CD14-positive monocyte (primary cell): ENCODE measurements around the gene FAM200B. TPM values are rescaled to one million over a fixed set of nuclear protein-coding genes. Genes with fewer than 3 reads are reported as not detected.

ENCODE experiments used
- DNase-seq, 3 donors: peaks; one replicate each; pipeline ENCODE4 v3.0.0-alpha.2; 2011 to 2022
- H2AFZ ChIP-seq: 2 replicates; pipeline ENCODE4 v1.6.0; 2012; ENCODE audit warnings: mild to moderate bottlenecking, low read depth, low read length, inconsistent platforms; ENCODE audit not compliant: insufficient read depth, poor library complexity, severe bottlenecking
- H3K27ac ChIP-seq, 2 donors: 1 replicate in 1 of 2; 2 replicates in 1 of 2; pipeline ENCODE4 v1.5.1; 2012 to 2013; ENCODE audit warnings: low read length in 2 of 2, control low read depth in 1 of 2, inconsistent platforms in 1 of 2, low read depth in 1 of 2, mild to moderate bottlenecking in 1 of 2
- H3K27me3 ChIP-seq, 2 donors: one replicate each; pipeline versions ENCODE4 v1.6.0 to v1.6.1; 2011 to 2013; ENCODE audit warnings: low read length in 2 of 2; ENCODE audit not compliant: control insufficient read depth in 2 of 2, insufficient read depth in 2 of 2
- H3K36me3 ChIP-seq, 2 donors: replicated peaks in 1 of 2; 1 replicate in 1 of 2; 2 replicates in 1 of 2; pipeline versions ENCODE4 v1.5.1 to v1.6.1; 2012 to 2013; ENCODE audit warnings: low read length in 2 of 2, control low read depth in 1 of 2, inconsistent platforms in 1 of 2, mild to moderate bottlenecking in 1 of 2; ENCODE audit not compliant: insufficient read depth in 2 of 2, control insufficient read depth in 1 of 2
- H3K4me1 ChIP-seq, 2 donors: 1 replicate in 1 of 2; 2 replicates in 1 of 2; pipeline versions ENCODE4 v1.5.1 to v1.6.1; 2012 to 2013; ENCODE audit warnings: low read length in 2 of 2, control low read depth in 1 of 2, inconsistent platforms in 1 of 2, mild to moderate bottlenecking in 1 of 2, moderate library complexity in 1 of 2; ENCODE audit not compliant: insufficient read depth in 2 of 2, control insufficient read depth in 1 of 2
- H3K4me2 ChIP-seq: replicated peaks from 2 replicates; pipeline ENCODE3; 2012; ENCODE audit warnings: low read length, moderate library complexity, mild to moderate bottlenecking; ENCODE audit not compliant: poor library complexity, severe bottlenecking; ENCODE audit errors: extremely low read depth
- H3K4me3 ChIP-seq, 3 experiments: fragments of 200-600 bp in 1 of 3; sonication (generic) in 1 of 3; replicated peaks in 1 of 3; 1 replicate in 2 of 3; 2 replicates in 1 of 3; pipeline ENCODE4 v1.5.1; 2011 to 2013; ENCODE audit warnings: low read length in 3 of 3, mild to moderate bottlenecking in 3 of 3, control low read depth in 2 of 3, low read depth in 2 of 3, inconsistent platforms in 1 of 3, moderate library complexity in 1 of 3
- H3K79me2 ChIP-seq: 2 replicates; pipeline ENCODE4 v1.6.0; 2012; ENCODE audit warnings: mild to moderate bottlenecking, control low read depth, inconsistent platforms, low read length, moderate library complexity; ENCODE audit not compliant: insufficient read depth
- H3K9ac ChIP-seq: 2 replicates; pipeline ENCODE4 v1.6.0; 2017; ENCODE audit warnings: low read length, mild to moderate bottlenecking; ENCODE audit not compliant: insufficient read depth, poor library complexity, severe bottlenecking
- H3K9me3 ChIP-seq, 2 donors: replicated peaks in 1 of 2; 1 replicate in 1 of 2; 2 replicates in 1 of 2; pipeline versions ENCODE4 v1.5.1 to v1.6.1; 2012 to 2013; ENCODE audit warnings: low read length in 2 of 2, control low read depth in 1 of 2; ENCODE audit not compliant: control insufficient read depth in 1 of 2, insufficient read depth in 1 of 2
- H4K20me1 ChIP-seq: 2 replicates; pipeline ENCODE4 v1.6.0; 2012; ENCODE audit warnings: mild to moderate bottlenecking, low read length, control low read depth, moderate library complexity; ENCODE audit not compliant: insufficient read depth
- H3K27ac Mint-ChIP-seq, 7 donors: one replicate each; pipeline ENCODE4 v1.8.0; 2020; ENCODE audit warnings: mild to moderate bottlenecking in 7 of 7, mixed read lengths in 7 of 7, moderate library complexity in 6 of 7, inconsistent platforms in 2 of 7
- H3K27me3 Mint-ChIP-seq, 3 donors: one replicate each; pipeline ENCODE4 v1.8.0; 2021 to 2022; ENCODE audit warnings: low read depth in 3 of 3, mild to moderate bottlenecking in 3 of 3, mixed read lengths in 3 of 3, moderate library complexity in 3 of 3, inconsistent platforms in 1 of 3
- H3K36me3 Mint-ChIP-seq, 2 donors: one replicate each; pipeline ENCODE4 v1.8.0; 2020; ENCODE audit warnings: mixed read lengths in 2 of 2, inconsistent platforms in 1 of 2, mild to moderate bottlenecking in 1 of 2
- H3K4me1 Mint-ChIP-seq: one replicate; pipeline ENCODE4 v1.8.0; 2020; ENCODE audit warnings: mild to moderate bottlenecking, mixed read lengths
- H3K4me3 Mint-ChIP-seq, 2 donors: one replicate each; pipeline ENCODE4 v1.8.0; 2020; ENCODE audit warnings: mild to moderate bottlenecking in 2 of 2, mixed read lengths in 2 of 2, moderate library complexity in 1 of 2
- H3K9me3 Mint-ChIP-seq, 7 donors: one replicate each; pipeline ENCODE4 v1.8.0; 2020 to 2022; ENCODE audit warnings: mixed read lengths in 7 of 7, mild to moderate bottlenecking in 6 of 7, moderate library complexity in 6 of 7, inconsistent platforms in 2 of 7
- WGBS: methylation state at CpG from one replicate; pipeline ENCODE4 v1.1.5; 2013; ENCODE audit warnings: missing lambda C conversion rate; ENCODE audit not compliant: insufficient coverage; 5-methylcytosine and 5-hydroxymethylcytosine counted together
- intact Hi-C, 2 donors: fragments of 100-400 bp; cut with micrococcal nuclease; formaldehyde crosslinking; loops; one replicate each; pipeline versions ENCODE4 v1.15.0 to v1.15.1; 2023
- polyA minus RNA-seq: library from RNA; depleted of rRNA, polyadenylated mRNA; stranded (reverse); fragments of >200 nt; gene quantifications from 2 replicates; pipeline ENCODE4 v1.2.3, GENCODE V29; 2012
- polyA plus RNA-seq, 3 donors: library from polyadenylated mRNA; depleted of rRNA in 1 of 3; unstranded in 2 of 3; stranded (reverse) in 1 of 3; fragments of 300-500 nt in 2 of 3; fragments of >200 nt in 1 of 3; fragmentation: Illumina TruSeq in 2 of 3; gene quantifications; 1 replicate in 2 of 3; 2 replicates in 1 of 3; pipeline ENCODE4 v1.2.3, GENCODE V29; 2012 to 2021
- total RNA-seq, 12 experiments: library from RNA in 1 of 12; stranded (reverse) in 1 of 12; fragments of 120-200 nt in 1 of 12; gene quantifications; one replicate each; pipeline ENCODE4 v1.2.4 and lab custom pipeline; 2013 to 2026; ENCODE audit warnings: mixed read lengths in 6 of 12, inconsistent platforms in 1 of 12
- TF ChIP-seq, protein P1 (sequence below): fragments of 200-600 bp; IDR thresholded peaks from one replicate; pipeline ENCODE4 v1.8.0; 2022; ENCODE audit warnings: antibody characterized with exemption, mild to moderate bottlenecking

FAM200B gene
- total RNA-seq (2013): 127 TPM
- 100 to 1,000 TPM in 2 of 3 donors, 10 to 100 TPM in 1; 65.7 to 169 (median 151) TPM for polyA plus RNA-seq
- 18.1 and 20.9 TPM in 2 replicates for polyA minus RNA-seq
- total RNA-seq (lab: John Stamatoyannopoulos, UW): 0.92 to 13.9 (median 7.6) reads per million in 11 experiments

DNA sequence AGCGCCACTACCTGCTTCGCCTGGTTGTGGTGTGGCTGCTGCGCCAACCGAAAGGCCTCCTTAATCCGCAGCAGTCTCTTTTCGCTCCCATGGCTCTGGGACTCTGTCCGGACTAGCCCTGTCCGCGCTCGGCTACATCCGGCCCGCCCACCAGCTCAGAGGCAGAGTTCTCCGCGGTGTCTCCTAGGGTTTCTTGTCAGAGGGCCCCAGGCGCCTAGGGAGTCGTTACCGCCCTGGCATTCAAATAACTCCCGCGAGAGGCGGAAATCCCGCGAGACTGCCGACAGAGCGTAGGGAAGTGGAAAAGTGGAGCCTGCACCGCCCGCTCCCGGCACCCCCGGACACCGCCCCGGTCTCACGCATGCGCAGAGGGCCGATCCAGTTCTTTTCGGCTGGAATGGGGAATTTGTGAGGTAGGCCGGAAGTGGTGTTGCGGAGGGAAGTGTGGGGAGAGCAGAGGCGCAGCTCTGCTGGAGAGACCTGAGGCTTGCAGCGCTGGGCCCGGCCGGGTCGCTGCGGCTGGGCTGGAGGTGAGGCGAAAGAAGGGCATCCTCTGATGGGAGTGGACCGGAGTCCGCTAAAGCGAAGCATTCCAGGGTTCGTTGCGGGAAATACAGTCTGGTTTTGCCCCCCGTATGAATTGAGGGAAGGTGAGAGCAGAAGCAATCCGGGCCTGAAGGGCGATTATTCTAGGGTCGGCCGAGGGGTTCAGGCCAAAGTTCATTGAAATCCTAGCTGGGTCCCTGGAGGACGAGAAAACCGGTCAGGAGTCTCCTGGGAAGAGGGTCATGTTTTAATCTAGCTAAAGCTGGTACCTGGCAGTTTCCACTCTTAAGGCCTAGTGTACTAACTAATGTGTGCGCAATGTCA is at the start of gene FAM200B:
TSS of gene FAM200B (plus strand) at position 456 of the 870 bp plus-strand sequence. CDS start 5,151 bp downstream, outside the sequence.
- H3K4me1 Mint-ChIP-seq: peaks cover 68% of the 10 kb centered on the region
- Histone ChIP-seq H3K27ac (peak within 1 kb of the TSS; percentile 90 to 93), H3K79me2 (peaks cover 100% of the 10 kb centered on the region), H3K36me3 (peaks cover 7 to 15% of the 10 kb centered on the region in 2 donors), H3K4me3 (peak within 1 kb of the TSS; percentile 61 to 96 (median 91)), H3K9ac (peak within 1 kb of the TSS; percentile 78), H2AFZ (peak within 1 kb of the TSS; percentile 89), H3K27me3 (no peaks in the 10 kb centered on the region), H4K20me1 (no peaks in the 10 kb centered on the region), H3K9me3 (no peaks in the 10 kb centered on the region), H3K4me1 (peaks cover 63 to 88% of the 10 kb centered on the region in 2 donors), H3K4me2 (peak within 1 kb of the TSS; percentile 92)
- H3K27me3 Mint-ChIP-seq: no peaks in the 10 kb centered on the region
- TF ChIP-seq, protein P1, sequence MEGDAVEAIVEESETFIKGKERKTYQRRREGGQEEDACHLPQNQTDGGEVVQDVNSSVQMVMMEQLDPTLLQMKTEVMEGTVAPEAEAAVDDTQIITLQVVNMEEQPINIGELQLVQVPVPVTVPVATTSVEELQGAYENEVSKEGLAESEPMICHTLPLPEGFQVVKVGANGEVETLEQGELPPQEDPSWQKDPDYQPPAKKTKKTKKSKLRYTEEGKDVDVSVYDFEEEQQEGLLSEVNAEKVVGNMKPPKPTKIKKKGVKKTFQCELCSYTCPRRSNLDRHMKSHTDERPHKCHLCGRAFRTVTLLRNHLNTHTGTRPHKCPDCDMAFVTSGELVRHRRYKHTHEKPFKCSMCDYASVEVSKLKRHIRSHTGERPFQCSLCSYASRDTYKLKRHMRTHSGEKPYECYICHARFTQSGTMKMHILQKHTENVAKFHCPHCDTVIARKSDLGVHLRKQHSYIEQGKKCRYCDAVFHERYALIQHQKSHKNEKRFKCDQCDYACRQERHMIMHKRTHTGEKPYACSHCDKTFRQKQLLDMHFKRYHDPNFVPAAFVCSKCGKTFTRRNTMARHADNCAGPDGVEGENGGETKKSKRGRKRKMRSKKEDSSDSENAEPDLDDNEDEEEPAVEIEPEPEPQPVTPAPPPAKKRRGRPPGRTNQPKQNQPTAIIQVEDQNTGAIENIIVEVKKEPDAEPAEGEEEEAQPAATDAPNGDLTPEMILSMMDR: no peak
- peak within 1 kb of the TSS; percentile 97 to 99 for H3K4me3 Mint-ChIP-seq
- DNase-seq: peak; percentile 94 to 95 (median 94)
- peaks cover 12 to 21% of the 10 kb centered on the region in 2 donors for H3K36me3 Mint-ChIP-seq
- intact Hi-C loops: loop anchor here in 1 of 2 donors (5.0 kb wide), 1 partner anchor 34 kb away; no protein-coding TSS in a partner anchor
- peak within 1 kb of the TSS; percentile 94 to 98 (median 96) for H3K27ac Mint-ChIP-seq
- under 1% methylated on average over 54 of the region's 56 CpGs for WGBS
- peaks cover 0 to 2% (median 0%) of the 10 kb centered on the region in 7 donors for H3K9me3 Mint-ChIP-seq

DNA sequence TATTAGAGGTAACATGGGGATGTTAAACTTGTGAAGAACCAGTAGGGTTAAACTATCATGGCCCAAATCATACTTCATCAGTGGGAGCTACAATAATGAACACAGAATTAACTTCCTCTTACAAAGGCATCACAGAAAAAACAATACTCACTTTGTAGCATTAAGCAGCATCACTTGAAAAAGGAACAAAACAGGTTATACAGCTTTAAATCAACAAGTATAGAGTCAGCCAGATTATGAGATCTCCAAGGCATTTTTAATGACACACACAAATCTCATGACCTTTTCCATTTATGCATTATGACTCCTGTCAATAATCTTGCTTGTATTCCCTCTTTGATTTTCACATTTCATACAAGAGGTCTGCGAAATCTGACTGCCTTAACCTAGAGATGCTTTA is 44.8 kb upstream of the FAM200B start:
- H3K27ac ChIP-seq: peak overlapping the region in 1 of 2 donors; percentile 46
- H3K4me3 ChIP-seq: no peak overlapping the region
- Mint-ChIP-seq H3K27ac (peak overlapping the region in 3 of 7 donors; percentile 14 to 49 (median 22)), H3K9me3 (no peaks in the 10 kb centered on the region), H3K27me3 (no peaks in the 10 kb centered on the region), H3K36me3 (peaks cover 63 to 85% of the 10 kb centered on the region in 2 donors), H3K4me1 (peaks cover 3% of the 10 kb centered on the region), H3K4me3 (no peak overlapping the region)
- intact Hi-C loops: no loop called here
- H2AFZ ChIP-seq: no peak overlapping the region
- WGBS: no CpG with 5 or more reads among the region's 1 CpG
- H4K20me1 ChIP-seq: peaks cover 98% of the 10 kb centered on the region
- H3K4me2 ChIP-seq: no peak overlapping the region
- H3K9ac ChIP-seq: no peak overlapping the region
- H3K79me2 ChIP-seq: peaks cover 91% of the 10 kb centered on the region
- no peaks in the 10 kb centered on the region for H3K27me3 ChIP-seq
- H3K9me3 ChIP-seq: no peaks in the 10 kb centered on the region
- peaks cover 91 to 92% of the 10 kb centered on the region in 2 donors for H3K36me3 ChIP-seq
- H3K4me1 ChIP-seq: no peaks in the 10 kb centered on the region
- TF ChIP-seq, protein P1: no peak
- no peak for DNase-seq
